GM12892 (cell line): ENCODE measurements around the gene ESR1.

Experiments
- POLR2A ChIP-seq: IDR thresholded peaks from 2 replicates; pipeline ENCODE4 v1.6.1; 2011; ENCODE audit warnings: low read depth, low read length, control low read depth
- POLR2AphosphoS5 ChIP-seq: IDR thresholded peaks from 2 replicates; pipeline ENCODE4 v1.6.1; 2011; ENCODE audit warnings: low read depth, low read length, control low read depth

GRCh38 chr6:152173321-152173720 is 365.8 kb downstream of the ESR1 start:
- TF ChIP-seq POLR2AphosphoS5, result no peak
- no peak for TF ChIP-seq POLR2A
